Erythroblast (primary cell): ENCODE results near the gene BACH2.

Experiments
- DNase-seq, 2 experiments: peaks; one replicate each; lab custom pipeline; 2025; lab: John Stamatoyannopoulos, UW
- GATA1 ChIP-seq: IDR thresholded peaks from 2 replicates; pipeline ENCODE4 v1.6.1; 2011; ENCODE audit warnings: low read depth, mild to moderate bottlenecking, control low read depth, low read length, moderate library complexity
- POLR2A ChIP-seq: IDR thresholded peaks from 2 replicates; pipeline ENCODE4 v1.6.1; 2011; ENCODE audit warnings: mild to moderate bottlenecking, low read length

The BACH2 gene

GRCh38 chr6:90082847-90083246, 213.8 kb downstream of the BACH2 start:
- no peak for DNase-seq

GRCh38 chr6:90080876-90081481, 215.7 kb downstream of the BACH2 start:
- no peak for DNase-seq
- TF ChIP-seq POLR2A (no peak), GATA1 (no peak)

More at GRCh38 chr6:90082847-90083246, 213.8 kb downstream of the BACH2 start:
- no peak for TF ChIP-seq POLR2A
- no peak for TF ChIP-seq GATA1

GRCh38 chr6:90079560-90080490, 216.8 kb downstream of the BACH2 start:
- no peak for DNase-seq
- TF ChIP-seq POLR2A: no peak
- no peak for TF ChIP-seq GATA1

- TF ChIP-seq POLR2A (no peak), GATA1 (no peak)
- DNase-seq: peak in 1 of 2 experiments; percentile 13
These were observed 217.9 kb downstream of the BACH2 start for GRCh38 chr6:90078513-90079289.

GRCh38 chr6:90076511-90077415, 219.9 kb downstream of the BACH2 start:
- TF ChIP-seq POLR2A (no peak), GATA1 (no peak)
- no peak for DNase-seq

GRCh38 chr6:90074161-90074850, 222.3 kb downstream of the BACH2 start:
- TF ChIP-seq POLR2A (no peak), GATA1 (no peak)
- no peak for DNase-seq

GRCh38 chr6:90072935-90073464, 223.6 kb downstream of the BACH2 start:
- DNase-seq: no peak
- TF ChIP-seq GATA1 (no peak), POLR2A (no peak)

GRCh38 chr6:90072501-90072900, 224.1 kb downstream of the BACH2 start:
- no peak for TF ChIP-seq POLR2A
- no peak for TF ChIP-seq GATA1
- no peak for DNase-seq

- DNase-seq: no peak
These were observed 227.7 kb downstream of the BACH2 start for GRCh38 chr6:90068703-90069523.

GRCh38 chr6:90068264-90068663, 228.4 kb downstream of the BACH2 start:
- TF ChIP-seq GATA1 (no peak), POLR2A (no peak)
- DNase-seq: no peak

More at GRCh38 chr6:90068703-90069523, 227.7 kb downstream of the BACH2 start:
- no peak for TF ChIP-seq POLR2A
- no peak for TF ChIP-seq GATA1

- DNase-seq: no peak
- TF ChIP-seq POLR2A: no peak
- no peak for TF ChIP-seq GATA1
These were observed 229.9 kb downstream of the BACH2 start for GRCh38 chr6:90066697-90067096.
